CD4-positive, alpha-beta T cell (primary cell): ENCODE data around the gene DMTF1. TPM values are rescaled to one million over a fixed set of nuclear protein-coding genes. Genes with fewer than 3 reads are reported as not detected.

Experiments
- ATAC-seq: fragments of 200-7000 bp; cut with Tn5 transposase; one replicate; pipeline ENCODE4 v1.10.0; 2022; ENCODE audit warnings: mild to moderate bottlenecking; ENCODE audit not compliant: poor library complexity
- CTCF ChIA-PET: fragments of 350-600 bp; sonication (Branson Sonifier 250); formaldehyde crosslinking; loops from one replicate; lab custom pipeline; 2021; ENCODE audit warnings: antibody characterized with exemption, inconsistent platforms; lab: Charles Lee
- POLR2A ChIA-PET: fragments of 350-600 bp; sonication (Branson Sonifier 250); formaldehyde crosslinking; loops from one replicate; lab custom pipeline; 2021; ENCODE audit warnings: antibody characterized with exemption, inconsistent platforms; lab: Charles Lee
- DNase-seq, 14 experiments: peaks; one replicate each; pipeline ENCODE4 v3.0.0-alpha.2; 2013 to 2020; ENCODE audit warnings: mixed read lengths in 2 of 14
- H3K27ac ChIP-seq, 2 donors: one replicate each; pipeline versions ENCODE4 v1.5.1 to v1.7.0; 2013; ENCODE audit warnings: low read length in 2 of 2, low read depth in 1 of 2, mild to moderate bottlenecking in 1 of 2
- H3K27me3 ChIP-seq, 2 experiments: 1 replicate in 1 of 2; 2 replicates in 1 of 2; pipeline versions ENCODE4 v1.6.1 to v1.7.0; 2013; ENCODE audit warnings: low read length in 2 of 2, control low read depth in 1 of 2, mild to moderate bottlenecking in 1 of 2, moderate library complexity in 1 of 2; ENCODE audit not compliant: insufficient read depth in 2 of 2, control insufficient read depth in 1 of 2
- H3K36me3 ChIP-seq: one replicate; pipeline ENCODE4 v1.6.1; 2013; ENCODE audit warnings: low read length, control low read depth; ENCODE audit not compliant: insufficient read depth
- H3K4me1 ChIP-seq: one replicate; pipeline ENCODE4 v1.6.1; 2013; ENCODE audit warnings: low read length, control low read depth; ENCODE audit not compliant: insufficient read depth
- H3K4me3 ChIP-seq: one replicate; pipeline ENCODE4 v1.5.1; 2013; ENCODE audit warnings: mild to moderate bottlenecking, low read length, moderate library complexity
- H3K9me3 ChIP-seq, 2 experiments: 1 replicate in 1 of 2; 2 replicates in 1 of 2; pipeline versions ENCODE4 v1.6.1 to v1.7.0; 2013; ENCODE audit warnings: low read length in 2 of 2, mild to moderate bottlenecking in 2 of 2, control low read depth in 1 of 2, moderate library complexity in 1 of 2; ENCODE audit not compliant: control insufficient read depth in 1 of 2, insufficient read depth in 1 of 2
- H3K27ac Mint-ChIP-seq: one replicate; pipeline ENCODE4 v1.8.0; 2020; ENCODE audit warnings: mixed read lengths
- H3K27me3 Mint-ChIP-seq: one replicate; pipeline ENCODE4 v1.8.0; 2021; ENCODE audit warnings: mixed read lengths
- H3K36me3 Mint-ChIP-seq: one replicate; pipeline ENCODE4 v1.8.0; 2021; ENCODE audit warnings: low read depth, mixed read lengths
- H3K4me1 Mint-ChIP-seq: one replicate; pipeline ENCODE4 v1.8.0; 2021; ENCODE audit warnings: low read depth, mixed read lengths
- H3K4me3 Mint-ChIP-seq: one replicate; pipeline ENCODE4 v1.8.0; 2020; ENCODE audit warnings: mild to moderate bottlenecking, mixed read lengths
- H3K9me3 Mint-ChIP-seq: one replicate; pipeline ENCODE4 v1.8.0; 2020; ENCODE audit warnings: mixed read lengths
- CTCF ChIP-seq: fragments of 200-600 bp; IDR thresholded peaks from one replicate; pipeline ENCODE4 v1.8.0; 2022; ENCODE audit warnings: antibody characterized with exemption, mild to moderate bottlenecking
- intact Hi-C, 2 experiments: fragments of 100-400 bp; cut with DNase I in 1 of 2; cut with micrococcal nuclease in 1 of 2; formaldehyde crosslinking; loops; one replicate each; pipeline versions ENCODE4 v1.15.1 to v1.9.0; 2023 to 2025; cut with DNase I, micrococcal nuclease
- total RNA-seq, 174 experiments: library from RNA in 2 of 174; stranded (reverse) in 2 of 174; gene quantifications; one replicate each; pipeline ENCODE4 v1.2.3 and lab custom pipeline; 2021 to 2026

DMTF1 gene
- total RNA-seq, 2 experiments from 2014 or later: 114 to 115 TPM

DNA sequence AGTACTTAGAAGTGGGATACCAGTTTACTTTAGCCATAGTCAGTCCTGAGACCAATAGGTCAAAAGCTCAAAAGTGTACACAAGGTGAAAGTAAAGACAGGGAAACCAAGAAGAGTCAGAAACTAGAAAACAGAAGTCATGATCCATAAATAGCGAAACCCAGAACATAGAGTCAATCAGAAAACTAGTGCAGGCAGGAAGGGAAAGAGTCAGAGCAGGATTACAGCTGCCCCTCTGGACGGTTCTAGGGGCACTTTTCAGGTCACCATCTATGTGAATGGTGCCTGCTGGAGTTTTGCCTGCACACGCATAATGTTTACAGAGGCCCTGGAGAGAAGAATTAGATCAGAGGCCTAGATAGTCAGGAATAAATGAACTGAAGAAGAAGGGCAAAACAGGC is 22.4 kb upstream of the DMTF1 start:
- no peaks in the 10 kb centered on the region for H3K4me1 ChIP-seq
- H3K36me3 ChIP-seq: no peaks in the 10 kb centered on the region
- Mint-ChIP-seq H3K4me3 (no peak overlapping the region), H3K27me3 (peaks cover 14% of the 10 kb centered on the region), H3K27ac (no peak overlapping the region), H3K36me3 (no peaks in the 10 kb centered on the region), H3K4me1 (no peaks in the 10 kb centered on the region), H3K9me3 (no peaks in the 10 kb centered on the region)
- no peaks in the 10 kb centered on the region for H3K9me3 ChIP-seq
- ChIA-PET POLR2A (no interaction called here), CTCF (no interaction called here)
- no peak for DNase-seq
- no peak for TF ChIP-seq CTCF
- no peak for ATAC-seq
- no peaks in the 10 kb centered on the region for H3K27me3 ChIP-seq
- H3K4me3 ChIP-seq: no peak overlapping the region
- no peak overlapping the region for H3K27ac ChIP-seq
- intact Hi-C loops: no loop called here

GRCh38 chr7:87131771-87132170 is 20.5 kb upstream of the DMTF1 start:
- no peaks in the 10 kb centered on the region for H3K36me3 ChIP-seq
- H3K4me1 ChIP-seq: no peaks in the 10 kb centered on the region
- intact Hi-C loops: no loop called here
- CTCF ChIA-PET: interaction anchor here (1.6 kb wide), 1 partner anchor 10 kb away, joined by 3 read pairs; no protein-coding TSS in a partner anchor
- POLR2A ChIA-PET: no interaction called here
- Mint-ChIP-seq H3K9me3 (no peaks in the 10 kb centered on the region), H3K4me3 (no peak overlapping the region), H3K36me3 (no peaks in the 10 kb centered on the region), H3K4me1 (no peaks in the 10 kb centered on the region), H3K27me3 (peaks cover 25% of the 10 kb centered on the region), H3K27ac (no peak overlapping the region)
- ATAC-seq: no peak
- no peak overlapping the region for H3K27ac ChIP-seq
- no peak for DNase-seq
- TF ChIP-seq CTCF: no peak
- H3K4me3 ChIP-seq: no peak overlapping the region
- no peaks in the 10 kb centered on the region for H3K27me3 ChIP-seq
- H3K9me3 ChIP-seq: no peaks in the 10 kb centered on the region

- Mint-ChIP-seq H3K4me1 (no peaks in the 10 kb centered on the region), H3K27me3 (peaks cover 44% of the 10 kb centered on the region), H3K36me3 (no peaks in the 10 kb centered on the region), H3K9me3 (no peaks in the 10 kb centered on the region), H3K4me3 (no peak overlapping the region), H3K27ac (no peak overlapping the region)
- H3K27me3 ChIP-seq: peaks cover 0 to 3% of the 10 kb centered on the region in 2 experiments
- POLR2A ChIA-PET: interaction anchor here (0.7 kb wide), 1 partner anchor 313 kb away, joined by 3 read pairs; no protein-coding TSS in a partner anchor
- no peaks in the 10 kb centered on the region for H3K9me3 ChIP-seq
- TF ChIP-seq CTCF: no peak
- H3K4me1 ChIP-seq: no peaks in the 10 kb centered on the region
- ATAC-seq (no peak), DNase-seq (no peak)
- no peak overlapping the region for H3K27ac ChIP-seq
- H3K36me3 ChIP-seq: no peaks in the 10 kb centered on the region
- intact Hi-C loops: no loop called here
- no peak overlapping the region for H3K4me3 ChIP-seq
- CTCF ChIA-PET: no interaction called here
These were observed 15.0 kb upstream of the DMTF1 start for GRCh38 chr7:87137271-87137670.
